OCI-LY3 (cell line): ENCODE data around the gene KDM2A.

Experiments used
- EZH2phosphoT487 ChIP-seq: fragments of 200-600 bp; shearing (Covaris generic); IDR thresholded peaks from 2 replicates; pipeline ENCODE4 v1.6.1; 2018; ENCODE audit warnings: antibody characterized with exemption, mixed run types, low read depth
- TF ChIP-seq, protein P1 (sequence below): fragments of 200-600, 300-600 bp; sonication (generic); IDR thresholded peaks from 2 replicates; pipeline ENCODE4 v1.5.1; 2014; ENCODE audit warnings: antibody characterized with exemption, low read length, low read depth

DNA sequence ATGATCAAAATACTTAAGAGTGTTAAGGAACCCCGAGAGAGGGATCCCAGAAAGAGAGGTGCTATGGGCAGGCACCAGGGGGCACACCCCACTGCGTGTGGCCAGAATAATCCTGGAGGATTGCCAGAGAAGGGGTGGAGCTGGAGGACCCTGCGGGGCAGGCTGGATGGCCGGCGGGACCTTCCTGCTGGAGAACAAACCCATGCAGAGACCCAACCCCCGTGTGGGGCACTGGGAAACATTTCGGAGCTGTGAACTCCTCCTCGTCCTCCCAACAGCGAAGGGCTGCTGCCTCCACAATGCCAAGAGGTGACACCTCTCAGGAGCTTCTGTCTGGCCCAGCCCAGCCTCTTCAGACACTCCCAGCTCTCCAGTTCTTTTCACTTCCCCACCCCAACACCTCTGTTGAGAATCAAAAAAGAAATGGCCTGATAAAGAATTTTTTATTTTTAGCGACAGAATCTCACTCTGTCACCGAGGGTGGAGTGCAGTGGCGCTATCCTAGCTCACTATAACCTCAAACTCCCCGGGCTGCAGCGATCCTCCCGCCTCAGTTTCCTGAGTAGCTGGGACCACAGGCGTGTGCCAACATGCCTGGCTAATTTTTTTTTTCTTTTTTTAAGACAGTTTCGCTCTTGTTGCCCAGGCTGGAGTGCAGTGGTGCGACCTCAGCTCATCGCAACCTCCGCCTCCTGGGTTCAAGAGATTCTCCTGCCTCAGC is 36.8 kb upstream of the KDM2A start:
- TF ChIP-seq, protein P1, sequence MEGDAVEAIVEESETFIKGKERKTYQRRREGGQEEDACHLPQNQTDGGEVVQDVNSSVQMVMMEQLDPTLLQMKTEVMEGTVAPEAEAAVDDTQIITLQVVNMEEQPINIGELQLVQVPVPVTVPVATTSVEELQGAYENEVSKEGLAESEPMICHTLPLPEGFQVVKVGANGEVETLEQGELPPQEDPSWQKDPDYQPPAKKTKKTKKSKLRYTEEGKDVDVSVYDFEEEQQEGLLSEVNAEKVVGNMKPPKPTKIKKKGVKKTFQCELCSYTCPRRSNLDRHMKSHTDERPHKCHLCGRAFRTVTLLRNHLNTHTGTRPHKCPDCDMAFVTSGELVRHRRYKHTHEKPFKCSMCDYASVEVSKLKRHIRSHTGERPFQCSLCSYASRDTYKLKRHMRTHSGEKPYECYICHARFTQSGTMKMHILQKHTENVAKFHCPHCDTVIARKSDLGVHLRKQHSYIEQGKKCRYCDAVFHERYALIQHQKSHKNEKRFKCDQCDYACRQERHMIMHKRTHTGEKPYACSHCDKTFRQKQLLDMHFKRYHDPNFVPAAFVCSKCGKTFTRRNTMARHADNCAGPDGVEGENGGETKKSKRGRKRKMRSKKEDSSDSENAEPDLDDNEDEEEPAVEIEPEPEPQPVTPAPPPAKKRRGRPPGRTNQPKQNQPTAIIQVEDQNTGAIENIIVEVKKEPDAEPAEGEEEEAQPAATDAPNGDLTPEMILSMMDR = peak; percentile 29; the same call in 1 of the 2 replicates
- no peak for TF ChIP-seq EZH2phosphoT487
